ENCODE measurements around the gene UCHL5. TPM values are rescaled to one million over a fixed set of nuclear protein-coding genes. Genes with fewer than 3 reads are reported as not detected.

UCHL5 gene
- total RNA-seq, 4 donors from 2014 or later = 13.7 to 35.0 (median 26.0) TPM

DNA sequence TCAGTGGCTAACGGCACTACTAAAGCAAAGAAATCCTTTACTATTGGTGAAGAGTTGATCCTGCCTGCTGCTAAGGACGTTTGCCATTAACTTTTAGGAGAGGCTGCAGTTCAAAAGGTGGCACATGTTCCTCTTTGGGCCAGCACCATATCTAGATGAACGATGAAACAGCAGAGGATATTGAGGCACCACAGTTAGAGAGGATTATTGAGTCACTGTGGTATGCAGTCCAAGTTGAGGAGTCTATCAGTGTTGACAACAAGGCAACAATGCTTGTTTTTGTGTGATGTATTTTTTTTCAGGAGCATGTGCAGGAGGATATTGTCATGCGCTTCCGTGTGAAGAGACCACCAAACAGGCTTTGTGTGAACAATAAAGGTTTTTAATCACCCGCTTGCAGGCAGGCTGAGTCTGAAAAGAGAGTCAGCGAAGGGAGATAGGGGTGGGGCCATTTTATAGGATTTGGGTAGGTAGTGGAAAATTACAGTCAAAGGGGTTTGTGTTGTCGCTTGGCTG is 80.9 kb downstream of the UCHL5 start:
- WGBS, 2 donors (ENCODE audit: low coverage in 1 of 2) = 67% methylated on average over 8 of the region's 8 CpGs; no CpG with 5 or more reads in 1 of the 2 donors
- Histone ChIP-seq H3K4me1 (peaks cover 0 to 8% (median 6%) of the 10 kb centered on the region in 4 donors), H3K27me3 (no peaks in the 10 kb centered on the region), H3K36me3 (no peaks in the 10 kb centered on the region), H3K4me3 (no peak overlapping the region), H3K9me3 (no peaks in the 10 kb centered on the region), H3K27ac (no peak overlapping the region)
- intact Hi-C loops (cut with DNase I; ENCODE audit: low total_unique reads) (no loop called here), in situ Hi-C loops (cut with MboI; ENCODE audit: low pct_ligation_motif_present in 1 of 4, low pct_unique_long_range_greater_than_20kb in 1 of 4, low sequenced_read_pairs in 3 of 4) (no loop called here)
- DNase-seq = no peak
- TF ChIP-seq POLR2A (IDR thresholded peaks at IDR 0.05) = no peak

- Histone ChIP-seq H3K4me1 (peaks cover 0 to 8% (median 6%) of the 10 kb centered on the region in 4 donors), H3K36me3 (no peaks in the 10 kb centered on the region), H3K9me3 (no peaks in the 10 kb centered on the region), H3K27ac (no peak overlapping the region), H3K27me3 (no peaks in the 10 kb centered on the region), H3K4me3 (no peak overlapping the region)
- intact Hi-C loops (cut with DNase I; ENCODE audit: low total_unique reads) (no loop called here), in situ Hi-C loops (cut with MboI; ENCODE audit: low pct_ligation_motif_present in 1 of 4, low pct_unique_long_range_greater_than_20kb in 1 of 4, low sequenced_read_pairs in 3 of 4) (no loop called here)
- no peak for DNase-seq
- WGBS, 2 donors (ENCODE audit: low coverage in 1 of 2) = 81% methylated on average over 8 of the region's 8 CpGs; no CpG with 5 or more reads in 1 of the 2 donors
- TF ChIP-seq EP300 (IDR thresholded peaks at IDR 0.05; ENCODE audit: low read depth) (no peak), POLR2A (IDR thresholded peaks at IDR 0.05) (no peak), POLR2AphosphoS5 (IDR thresholded peaks at IDR 0.05) (no peak), CTCF (IDR thresholded peaks at IDR 0.05) (no peak)
Measured at GRCh38 chr1:192977089-192977706, 82.0 kb downstream of the UCHL5 start.

GRCh38 chr1:192976576-192976975 is 82.6 kb downstream of the UCHL5 start:
- intact Hi-C loops (cut with DNase I; ENCODE audit: low total_unique reads) = no loop called here
- DNase-seq = no peak
- no peak overlapping the region for H3K27ac ChIP-seq
- in situ Hi-C loops (cut with MboI; ENCODE audit: low pct_ligation_motif_present in 1 of 4, low pct_unique_long_range_greater_than_20kb in 1 of 4, low sequenced_read_pairs in 3 of 4) = no loop called here
- no peak overlapping the region for H3K4me3 ChIP-seq
- H3K36me3 ChIP-seq = no peaks in the 10 kb centered on the region
- no peaks in the 10 kb centered on the region for H3K27me3 ChIP-seq
- WGBS, 2 donors (ENCODE audit: low coverage in 1 of 2) = 40 to 44% methylated on average over 2 of the region's 2 CpGs
- peaks cover 0 to 8% (median 6%) of the 10 kb centered on the region in 4 donors for H3K4me1 ChIP-seq
- no peaks in the 10 kb centered on the region for H3K9me3 ChIP-seq
- TF ChIP-seq EP300 (IDR thresholded peaks at IDR 0.05; ENCODE audit: low read depth) (no peak), POLR2AphosphoS5 (IDR thresholded peaks at IDR 0.05) (no peak), CTCF (IDR thresholded peaks at IDR 0.05) (no peak), POLR2A (IDR thresholded peaks at IDR 0.05) (no peak)

- Histone ChIP-seq H3K27me3 (no peaks in the 10 kb centered on the region), H3K4me3 (no peak overlapping the region), H3K27ac (peak overlapping the region in 2 of 4 donors; percentile 2 to 40), H3K36me3 (no peaks in the 10 kb centered on the region), H3K4me1 (peaks cover 0 to 8% (median 6%) of the 10 kb centered on the region in 4 donors), H3K9me3 (no peaks in the 10 kb centered on the region)
- no peak for TF ChIP-seq POLR2A (IDR thresholded peaks at IDR 0.05)
- TF ChIP-seq EP300 (IDR thresholded peaks at IDR 0.05; ENCODE audit: low read depth) = no peak
- no peak for TF ChIP-seq POLR2AphosphoS5 (IDR thresholded peaks at IDR 0.05)
- no peak for TF ChIP-seq CTCF (IDR thresholded peaks at IDR 0.05)
- DNase-seq = no peak
- in situ Hi-C loops (cut with MboI; ENCODE audit: low pct_ligation_motif_present in 1 of 4, low pct_unique_long_range_greater_than_20kb in 1 of 4, low sequenced_read_pairs in 3 of 4) = no loop called here
- intact Hi-C loops (cut with DNase I; ENCODE audit: low total_unique reads) = no loop called here
Measured at GRCh38 chr1:192974701-192975100, 84.5 kb downstream of the UCHL5 start.
